MM.1S (cell line): ENCODE results near the gene TMEM212.
"Not testable (repeated sequence)": the region's sequence is repeated elsewhere in the genome, so short reads cannot be mapped to it uniquely, and the experiment has no call there.

ENCODE experiments used
- DNase-seq: peaks from one replicate; pipeline ENCODE4 v3.0.0-alpha.2; 2015
- H2AFZ ChIP-seq: fragments of 300-600 bp; sonication (generic); 2 replicates; pipeline ENCODE4 v1.6.0; 2016; ENCODE audit warnings: antibody characterized with exemption, low read length
- H3F3A ChIP-seq: fragments of 300-600 bp; sonication (generic); 2 replicates; pipeline ENCODE4 v1.6.1; 2016; ENCODE audit warnings: mild to moderate bottlenecking, antibody characterized with exemption, low read length, moderate library complexity, mixed read lengths; ENCODE audit not compliant: insufficient read depth
- H3K27ac ChIP-seq: fragments of 300-600 bp; sonication (generic); 2 replicates; pipeline ENCODE4 v1.5.1; 2016; ENCODE audit warnings: mild to moderate bottlenecking, low read length
- H3K27me3 ChIP-seq: fragments of 300-600 bp; sonication (generic); replicated peaks from 2 replicates; pipeline ENCODE4 v1.6.0; 2016; ENCODE audit warnings: low read length; ENCODE audit not compliant: insufficient read depth
- H3K36me3 ChIP-seq: fragments of 300-600 bp; sonication (generic); replicated peaks from 2 replicates; pipeline ENCODE4 v1.6.1; 2016; ENCODE audit warnings: mild to moderate bottlenecking, low read length, mixed read lengths; ENCODE audit not compliant: insufficient read depth
- H3K4me1 ChIP-seq: fragments of 300-600 bp; sonication (generic); 2 replicates; pipeline ENCODE4 v1.6.1; 2016; ENCODE audit warnings: low read length, mixed read lengths
- H3K4me2 ChIP-seq: fragments of 300-600 bp; sonication (generic); 2 replicates; pipeline ENCODE4 v1.6.0; 2016; ENCODE audit warnings: low read depth, low read length
- H3K4me3 ChIP-seq: fragments of 300-600 bp; sonication (generic); 2 replicates; pipeline ENCODE4 v1.5.1; 2016; ENCODE audit warnings: low read length, mixed read lengths
- H3K79me2 ChIP-seq: fragments of 300-600 bp; sonication (generic); 2 replicates; pipeline ENCODE4 v1.6.1; 2016; ENCODE audit warnings: mixed run types, low read length, mixed read lengths
- H3K9ac ChIP-seq: fragments of 300-600 bp; sonication (generic); 2 replicates; pipeline ENCODE4 v1.6.1; 2016; ENCODE audit warnings: low read length, mixed read lengths
- H3K9me2 ChIP-seq: fragments of 300-600 bp; sonication (generic); replicated peaks from 2 replicates; pipeline ENCODE4 v1.6.1; 2016; ENCODE audit warnings: mild to moderate bottlenecking, low read length, mixed read lengths; ENCODE audit not compliant: insufficient read depth
- H3K9me3 ChIP-seq: fragments of 300-600 bp; sonication (generic); replicated peaks from 2 replicates; pipeline ENCODE4 v1.6.1; 2016; ENCODE audit warnings: mild to moderate bottlenecking, low read length, mixed read lengths; ENCODE audit not compliant: insufficient read depth
- H4K20me1 ChIP-seq: fragments of 300-600 bp; sonication (generic); 2 replicates; pipeline ENCODE4 v1.6.1; 2016; ENCODE audit warnings: mild to moderate bottlenecking, low read length, moderate library complexity, mixed read lengths; ENCODE audit not compliant: insufficient read depth
- CTCF ChIP-seq: fragments of 300-600 bp; sonication (generic); IDR thresholded peaks from 2 replicates; pipeline ENCODE4 v1.5.1; 2016; ENCODE audit warnings: antibody characterized with exemption, low read length, mixed read lengths
- EZH2 ChIP-seq: fragments of 300-600 bp; sonication (generic); optimal IDR thresholded peaks from 2 replicates; pipeline ENCODE3; 2017; ENCODE audit warnings: low read depth, mild to moderate bottlenecking, antibody characterized with exemption, low read length, mixed read lengths
- EZH2phosphoT487 ChIP-seq: fragments of 300-600 bp; sonication (generic); IDR thresholded peaks from 2 replicates; pipeline ENCODE4 v1.6.1; 2018; ENCODE audit warnings: antibody characterized with exemption, low read length

TMEM212 gene

GRCh38 chr3:171850960-171851659, 8.0 kb downstream of the TMEM212 start:
- no peak overlapping the region for H3K27ac ChIP-seq
- no peaks in the 10 kb centered on the region for H3K79me2 ChIP-seq
- H3F3A ChIP-seq, result no peaks in the 10 kb centered on the region
- no peaks in the 10 kb centered on the region for H3K4me1 ChIP-seq
- no peak overlapping the region for H3K9ac ChIP-seq
- TF ChIP-seq EZH2 (no peak), EZH2phosphoT487 (no peak), CTCF (no peak)
- no peaks in the 10 kb centered on the region for H3K9me2 ChIP-seq
- H4K20me1 ChIP-seq, result no peaks in the 10 kb centered on the region
- H3K27me3 ChIP-seq, result no peaks in the 10 kb centered on the region
- H3K36me3 ChIP-seq, result no peaks in the 10 kb centered on the region
- no peaks in the 10 kb centered on the region; the same call in 1 of the 2 replicates for H3K9me3 ChIP-seq
- H2AFZ ChIP-seq, result no peak overlapping the region
- H3K4me3 ChIP-seq, result no peak overlapping the region
- DNase-seq, result no peak
- no peak overlapping the region for H3K4me2 ChIP-seq

GRCh38 chr3:171851660-171852058, 8.5 kb downstream of the TMEM212 start:
- H3K9me2 ChIP-seq, result no peaks in the 10 kb centered on the region
- no peak overlapping the region for H3K9ac ChIP-seq
- H3K4me1 ChIP-seq, result no peaks in the 10 kb centered on the region
- no peak for DNase-seq
- no peak overlapping the region for H3K27ac ChIP-seq
- no peak overlapping the region for H3K4me2 ChIP-seq
- H3K4me3 ChIP-seq, result no peak overlapping the region
- no peak for TF ChIP-seq CTCF
- no peak for TF ChIP-seq EZH2phosphoT487
- no peak for TF ChIP-seq EZH2
- H4K20me1 ChIP-seq, result no peaks in the 10 kb centered on the region
- no peak overlapping the region for H2AFZ ChIP-seq
- H3K9me3 ChIP-seq, result no peaks in the 10 kb centered on the region; the same call in 1 of the 2 replicates
- no peaks in the 10 kb centered on the region for H3K27me3 ChIP-seq
- H3K36me3 ChIP-seq, result no peaks in the 10 kb centered on the region
- no peaks in the 10 kb centered on the region for H3F3A ChIP-seq
- no peaks in the 10 kb centered on the region for H3K79me2 ChIP-seq

- no peaks in the 10 kb centered on the region; the same call in 1 of the 2 replicates for H3K9me3 ChIP-seq
- no peak overlapping the region for H3K4me3 ChIP-seq
- no peak for DNase-seq
Observed at GRCh38 chr3:171854649-171855305, 11.6 kb downstream of the TMEM212 start.

GRCh38 chr3:171858770-171859169, 15.6 kb downstream of the TMEM212 start:
- H3K4me1 ChIP-seq, DNase-seq, H3K9ac ChIP-seq, H3K27me3 ChIP-seq, H3K79me2 ChIP-seq, H3K4me2 ChIP-seq, H3K36me3 ChIP-seq, H3K27ac ChIP-seq, H3K9me3 ChIP-seq, H3K4me3 ChIP-seq, H3F3A ChIP-seq, H3K9me2 ChIP-seq, H2AFZ ChIP-seq, H4K20me1 ChIP-seq: not testable (repeated sequence)

More at GRCh38 chr3:171854649-171855305, 11.6 kb downstream of the TMEM212 start:
- H2AFZ ChIP-seq, result no peak overlapping the region
- no peak overlapping the region for H3K4me2 ChIP-seq
- H3K4me1 ChIP-seq, result no peaks in the 10 kb centered on the region
- no peaks in the 10 kb centered on the region for H3K9me2 ChIP-seq
- no peaks in the 10 kb centered on the region for H3K79me2 ChIP-seq
- no peaks in the 10 kb centered on the region for H3F3A ChIP-seq
- H4K20me1 ChIP-seq, result no peaks in the 10 kb centered on the region
- no peak for TF ChIP-seq EZH2phosphoT487
- no peak for TF ChIP-seq EZH2
- no peak for TF ChIP-seq CTCF
- H3K9ac ChIP-seq, result no peak overlapping the region
- H3K36me3 ChIP-seq, result no peaks in the 10 kb centered on the region
- H3K27me3 ChIP-seq, result no peaks in the 10 kb centered on the region
- H3K27ac ChIP-seq, result no peak overlapping the region
